ENCODE measurements around the gene HSPA9. TPM values are rescaled to one million over a fixed set of nuclear protein-coding genes. Genes with fewer than 3 reads are reported as not detected.

The HSPA9 gene
- total RNA-seq, 2 donors from 2014 or later = 220 to 398 TPM

DNA sequence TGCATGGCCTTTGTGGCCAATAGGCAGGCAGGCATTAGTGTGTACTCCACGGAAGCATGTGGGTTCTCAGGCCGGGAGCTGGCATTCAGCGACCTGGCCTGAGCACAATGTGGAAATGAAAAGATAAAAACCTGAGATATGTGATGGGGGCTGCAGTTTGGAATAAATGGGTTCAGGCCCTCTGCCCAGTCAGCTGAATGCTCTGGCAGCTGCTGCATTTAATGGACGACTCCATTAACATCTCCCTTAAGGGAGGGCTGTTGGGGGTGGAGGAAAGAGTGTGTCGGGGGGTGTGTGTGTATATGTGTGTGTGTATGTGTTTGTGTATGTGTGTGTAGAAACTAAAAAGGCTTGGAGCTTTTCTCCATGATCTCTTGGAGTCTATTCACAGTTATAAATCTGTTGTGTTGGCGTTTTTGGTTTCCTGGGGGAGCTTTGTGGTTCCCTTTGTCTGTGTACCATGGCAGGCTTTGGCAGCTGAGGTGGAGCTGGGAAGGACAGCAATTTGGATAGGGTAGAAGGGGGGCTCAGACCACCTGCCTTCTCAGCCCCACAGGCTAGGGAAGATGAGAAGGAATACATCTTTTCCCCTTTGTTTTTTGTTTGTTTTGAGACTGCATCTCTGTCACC lies 27.3 kb upstream of the HSPA9 start:
- Mint-ChIP-seq H3K36me3 (ENCODE audit: low read depth) (no peaks in the 10 kb centered on the region), H3K27ac (peak overlapping the region; percentile 50), H3K9me3 (no peaks in the 10 kb centered on the region), H3K4me3 (no peak overlapping the region), H3K4me1 (peaks cover 10% of the 10 kb centered on the region), H3K27me3 (peaks cover 24% of the 10 kb centered on the region)
- ATAC-seq (replicated peaks) = no peak

DNA sequence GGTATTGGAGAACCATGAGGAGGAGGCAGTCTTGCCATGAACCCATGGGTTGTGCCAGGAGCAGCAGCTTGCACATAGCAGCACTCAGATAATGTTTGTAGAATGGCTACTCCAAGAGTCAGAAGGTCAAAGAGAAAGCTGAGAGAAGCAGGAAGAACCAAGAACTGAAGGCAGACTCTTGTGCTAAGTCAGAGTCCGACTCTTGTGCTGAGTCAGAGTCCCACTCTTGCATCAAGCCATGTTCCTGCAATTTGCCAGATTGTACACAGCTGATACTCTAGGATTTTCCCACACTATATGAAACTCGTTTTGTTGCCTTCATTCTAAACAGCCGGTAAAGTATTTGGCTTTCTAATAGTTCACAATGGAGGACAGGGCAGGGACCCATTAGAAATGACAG lies 26.2 kb upstream of the HSPA9 start:
- Mint-ChIP-seq H3K4me3 (no peak overlapping the region), H3K27me3 (peaks cover 32% of the 10 kb centered on the region), H3K9me3 (no peaks in the 10 kb centered on the region), H3K36me3 (ENCODE audit: low read depth) (no peaks in the 10 kb centered on the region), H3K4me1 (peaks cover 10% of the 10 kb centered on the region), H3K27ac (no peak overlapping the region)
- no peak for ATAC-seq (replicated peaks)

DNA sequence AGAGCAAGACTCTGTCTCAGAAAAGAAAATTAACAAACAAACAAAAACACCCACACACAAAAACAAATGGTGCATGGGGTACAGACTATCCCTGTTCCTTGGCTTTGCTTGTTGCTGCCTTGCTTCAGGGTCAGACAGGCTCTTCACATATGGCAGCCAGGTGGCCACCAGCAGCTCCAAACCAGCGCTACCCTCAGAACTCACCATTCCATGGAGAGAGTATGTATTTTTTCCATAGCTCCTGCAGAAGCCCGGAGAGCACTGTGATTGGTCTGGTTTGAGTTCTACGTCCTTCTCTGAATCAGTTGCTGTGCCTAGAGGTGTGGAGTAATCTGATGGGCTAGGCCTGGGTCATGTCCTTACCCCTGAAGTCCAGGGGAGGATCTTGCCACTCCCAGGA lies 25.2 kb upstream of the HSPA9 start:
- peaks cover 10% of the 10 kb centered on the region for H3K4me1 Mint-ChIP-seq
- H3K4me3 Mint-ChIP-seq = no peak overlapping the region
- H3K36me3 Mint-ChIP-seq (ENCODE audit: low read depth) = no peaks in the 10 kb centered on the region
- no peaks in the 10 kb centered on the region for H3K9me3 Mint-ChIP-seq
- no peak for ATAC-seq (replicated peaks)
- H3K27ac Mint-ChIP-seq = no peak overlapping the region
- H3K27me3 Mint-ChIP-seq = peaks cover 28% of the 10 kb centered on the region

DNA sequence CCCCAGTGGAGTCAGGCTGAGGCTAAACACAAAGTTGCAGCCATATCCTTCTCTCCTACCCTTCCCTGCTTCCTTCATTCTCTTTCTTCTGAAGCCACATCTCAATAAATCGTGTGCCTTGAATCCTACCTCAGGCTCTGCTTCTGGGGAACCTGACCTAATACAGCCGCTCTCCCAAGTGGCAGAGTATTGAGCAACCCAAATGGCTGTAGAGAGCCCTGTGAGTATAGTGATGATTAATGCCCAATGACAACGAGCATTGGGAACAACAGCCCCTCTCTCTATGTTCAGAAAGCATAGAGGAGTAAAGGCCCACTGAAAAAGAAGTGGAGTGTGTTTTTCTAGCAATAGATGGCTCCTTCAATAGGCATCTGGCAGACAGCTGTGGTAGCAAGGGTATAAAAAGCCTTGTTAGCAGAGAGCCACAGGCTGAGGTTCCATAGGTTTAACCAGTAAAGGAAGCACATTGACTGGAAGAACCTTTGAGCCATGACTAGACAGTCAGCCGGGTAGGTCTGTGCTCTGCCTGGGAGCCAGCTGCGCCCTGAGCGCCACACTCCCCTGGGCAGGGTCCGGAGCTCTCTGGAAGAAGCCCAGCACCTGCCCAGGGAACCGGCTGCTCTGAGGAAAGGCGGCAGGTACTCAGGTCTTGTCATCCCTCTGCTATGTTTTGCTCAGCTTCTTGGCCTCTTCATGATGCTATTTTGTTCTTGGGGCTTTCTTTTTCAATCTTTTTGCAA lies 22.6 kb upstream of the HSPA9 start:
- peaks cover 6% of the 10 kb centered on the region for H3K4me1 Mint-ChIP-seq
- peaks cover 29% of the 10 kb centered on the region for H3K27me3 Mint-ChIP-seq
- H3K27ac Mint-ChIP-seq = no peak overlapping the region
- no peak for ATAC-seq (replicated peaks)
- no peaks in the 10 kb centered on the region for H3K36me3 Mint-ChIP-seq (ENCODE audit: low read depth)
- no peaks in the 10 kb centered on the region for H3K9me3 Mint-ChIP-seq
- no peak overlapping the region for H3K4me3 Mint-ChIP-seq

DNA sequence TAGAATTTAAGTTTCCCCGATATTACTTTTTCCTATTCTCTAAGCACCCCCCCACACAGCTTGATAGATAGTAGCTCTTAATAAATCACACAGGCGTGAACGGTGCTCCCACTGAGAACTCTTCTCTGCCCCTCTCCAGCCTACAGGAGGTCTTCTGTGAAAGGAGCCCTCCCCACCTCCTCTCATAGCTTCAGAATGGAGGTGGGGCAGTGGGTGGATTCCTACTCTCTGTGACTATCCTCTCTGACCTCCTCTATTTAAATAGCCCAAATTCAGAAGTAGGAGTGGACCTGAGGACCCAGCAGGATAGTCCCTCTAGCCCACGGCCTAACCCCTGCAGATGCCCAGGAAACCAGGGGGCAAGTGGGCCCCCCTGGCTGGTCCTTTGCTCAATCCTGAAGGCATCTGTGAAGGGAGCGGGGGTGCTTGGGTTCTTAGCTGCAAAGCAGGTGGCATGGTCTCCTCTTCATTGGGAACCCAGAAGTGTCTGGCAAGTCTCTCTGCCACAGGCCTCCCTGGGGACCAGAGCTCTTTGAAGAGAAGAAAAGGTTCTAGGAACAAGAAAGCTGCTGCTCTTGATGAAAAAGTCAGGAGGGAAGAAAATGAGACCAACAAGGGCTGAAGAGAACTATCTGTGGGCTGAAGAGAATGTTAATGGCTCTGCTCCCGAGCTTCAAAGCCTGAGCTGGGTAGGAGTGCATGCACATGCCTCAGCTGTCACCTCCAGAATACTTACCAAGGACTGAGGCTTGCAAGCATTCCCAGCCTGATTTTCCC lies 21.1 kb upstream of the HSPA9 start:
- no peak overlapping the region for H3K27ac Mint-ChIP-seq
- H3K4me3 Mint-ChIP-seq = no peak overlapping the region
- H3K36me3 Mint-ChIP-seq (ENCODE audit: low read depth) = no peaks in the 10 kb centered on the region
- no peaks in the 10 kb centered on the region for H3K4me1 Mint-ChIP-seq
- ATAC-seq (replicated peaks) = no peak
- peaks cover 27% of the 10 kb centered on the region for H3K27me3 Mint-ChIP-seq
- no peaks in the 10 kb centered on the region for H3K9me3 Mint-ChIP-seq

DNA sequence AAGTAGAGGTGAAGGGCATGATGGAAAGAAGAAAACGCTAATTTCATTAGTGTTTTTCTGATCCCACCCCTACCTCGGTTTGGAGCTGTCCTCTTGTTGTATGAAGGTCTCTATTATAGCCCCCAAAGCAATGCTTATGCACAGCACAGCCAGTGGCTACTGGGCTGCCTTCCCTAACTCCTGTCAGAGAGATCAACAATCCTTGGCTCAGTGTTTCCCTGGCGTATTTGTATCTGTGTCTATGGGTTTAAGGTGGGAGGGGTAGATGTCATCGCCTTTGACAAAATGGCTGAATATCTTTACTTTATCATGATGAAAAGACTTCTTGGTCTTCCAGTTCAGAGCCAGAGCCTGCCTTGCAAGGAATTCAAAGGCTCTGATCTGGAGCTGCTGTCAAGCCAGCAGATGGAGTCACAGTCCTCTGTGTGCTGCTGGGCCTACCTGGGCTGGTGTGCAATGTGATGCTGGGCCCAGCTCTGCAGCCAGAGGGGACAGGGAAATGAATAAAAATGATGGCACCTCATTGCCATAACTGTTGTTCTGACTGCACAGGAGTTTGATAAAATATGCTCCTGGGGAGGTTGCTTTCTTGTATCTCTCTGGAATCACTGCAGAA lies 20.1 kb upstream of the HSPA9 start:
- ATAC-seq (replicated peaks) = no peak
- Mint-ChIP-seq H3K27ac (no peak overlapping the region), H3K4me1 (no peaks in the 10 kb centered on the region), H3K9me3 (no peaks in the 10 kb centered on the region), H3K4me3 (no peak overlapping the region), H3K27me3 (peaks cover 27% of the 10 kb centered on the region), H3K36me3 (ENCODE audit: low read depth) (no peaks in the 10 kb centered on the region)

DNA sequence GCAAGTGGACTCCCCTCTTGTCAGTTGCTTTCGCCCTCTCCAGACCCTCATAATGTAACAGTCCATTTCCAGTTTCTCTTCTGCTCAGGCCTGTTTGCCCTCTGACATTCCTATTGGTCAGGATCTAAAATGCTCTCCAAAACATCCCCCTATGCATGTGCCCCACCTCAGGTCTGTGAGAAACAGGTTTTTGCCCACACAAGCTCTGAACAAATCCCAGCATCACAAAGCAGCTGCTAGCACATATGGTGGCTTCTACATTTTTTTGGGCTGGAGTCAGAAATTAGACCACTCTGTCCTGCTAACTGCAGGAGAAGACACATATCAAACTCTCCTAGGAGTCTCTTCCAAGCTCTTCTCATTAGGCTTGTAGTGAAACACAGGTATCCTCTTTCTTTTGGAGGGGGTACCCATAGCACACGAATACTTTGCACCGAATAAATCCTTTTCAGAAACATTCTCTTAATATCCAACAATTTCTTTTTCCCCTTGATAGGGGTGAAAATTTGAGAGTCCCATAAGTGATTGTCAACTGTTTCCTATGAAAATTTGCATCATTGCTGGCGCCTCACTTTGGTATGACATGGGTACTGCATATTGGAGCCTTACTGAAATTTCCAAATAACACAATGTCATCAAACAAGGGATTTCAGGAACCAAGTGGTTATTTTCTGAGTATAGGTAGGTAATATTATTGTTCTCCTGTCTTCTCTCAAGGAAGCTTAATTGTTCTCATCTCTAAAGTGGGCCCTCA lies 19.3 kb upstream of the HSPA9 start:
- ATAC-seq (replicated peaks) = no peak
- Mint-ChIP-seq H3K27ac (no peak overlapping the region), H3K4me1 (no peaks in the 10 kb centered on the region), H3K9me3 (no peaks in the 10 kb centered on the region), H3K4me3 (no peak overlapping the region), H3K36me3 (ENCODE audit: low read depth) (no peaks in the 10 kb centered on the region), H3K27me3 (peaks cover 27% of the 10 kb centered on the region)

DNA sequence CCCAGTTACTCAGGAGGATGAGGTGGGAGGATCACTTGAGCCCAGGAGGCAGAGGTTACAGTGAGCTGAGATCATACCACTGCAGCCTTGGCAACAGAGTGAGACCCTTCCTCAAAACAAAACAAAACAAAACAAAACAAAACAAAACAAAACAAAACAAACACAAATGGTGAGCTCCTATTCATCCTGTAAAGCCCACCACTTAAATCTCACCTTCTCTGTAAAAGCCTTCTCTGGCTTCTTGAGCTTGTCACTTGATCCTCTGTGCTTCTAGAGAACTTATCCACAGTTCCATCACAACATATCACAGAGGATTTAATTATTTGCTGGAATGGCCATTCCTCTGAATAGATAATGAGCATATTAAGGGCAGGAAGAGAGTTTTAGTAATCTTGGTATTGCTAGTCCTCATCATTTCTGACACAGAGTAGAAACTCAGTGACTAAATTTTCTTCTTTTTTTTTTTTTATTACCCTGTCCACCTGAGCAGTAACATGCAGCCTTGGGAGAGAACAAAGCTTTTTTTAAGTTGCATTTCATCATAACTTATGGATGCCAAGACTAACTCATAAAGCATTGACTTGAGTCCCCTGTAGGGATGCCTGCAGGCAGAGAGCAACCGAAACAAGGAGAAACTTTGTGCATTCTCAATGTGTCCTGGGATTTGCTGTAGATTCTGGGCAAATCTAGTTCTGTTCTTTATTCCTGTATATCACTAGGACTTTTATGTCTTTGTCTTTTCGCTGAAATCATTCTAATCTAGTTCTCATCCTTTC lies 13.0 kb upstream of the HSPA9 start:
- no peak overlapping the region for H3K27ac Mint-ChIP-seq
- no peaks in the 10 kb centered on the region for H3K36me3 Mint-ChIP-seq (ENCODE audit: low read depth)
- H3K9me3 Mint-ChIP-seq = no peaks in the 10 kb centered on the region
- no peak overlapping the region for H3K4me3 Mint-ChIP-seq
- ATAC-seq (replicated peaks) = no peak
- peaks cover 10% of the 10 kb centered on the region for H3K27me3 Mint-ChIP-seq
- no peaks in the 10 kb centered on the region for H3K4me1 Mint-ChIP-seq

DNA sequence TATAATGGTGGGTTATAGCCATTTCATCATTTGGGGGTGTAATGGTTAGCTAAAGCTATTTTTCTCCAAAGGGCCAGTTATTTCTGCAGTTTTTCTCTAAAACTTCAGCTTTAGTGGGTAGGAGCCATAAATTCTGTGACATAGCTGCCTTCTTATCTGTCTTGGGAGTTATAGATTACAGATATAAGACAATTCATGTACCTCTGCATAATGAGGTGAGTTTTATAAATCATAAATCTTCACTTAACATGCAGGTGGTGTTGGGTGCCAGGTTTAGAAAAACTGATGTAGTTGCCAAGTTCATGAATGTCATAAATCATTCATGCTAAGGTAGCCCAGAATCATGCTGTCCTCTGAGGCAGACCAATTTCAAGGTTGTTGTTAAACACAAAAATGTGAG lies 10.0 kb upstream of the HSPA9 start:
- H3K27ac Mint-ChIP-seq = no peak overlapping the region
- ATAC-seq (replicated peaks) = no peak
- H3K27me3 Mint-ChIP-seq = peaks cover 6% of the 10 kb centered on the region
- no peaks in the 10 kb centered on the region for H3K36me3 Mint-ChIP-seq (ENCODE audit: low read depth)
- H3K9me3 Mint-ChIP-seq = no peaks in the 10 kb centered on the region
- H3K4me1 Mint-ChIP-seq = no peaks in the 10 kb centered on the region
- no peak overlapping the region for H3K4me3 Mint-ChIP-seq

DNA sequence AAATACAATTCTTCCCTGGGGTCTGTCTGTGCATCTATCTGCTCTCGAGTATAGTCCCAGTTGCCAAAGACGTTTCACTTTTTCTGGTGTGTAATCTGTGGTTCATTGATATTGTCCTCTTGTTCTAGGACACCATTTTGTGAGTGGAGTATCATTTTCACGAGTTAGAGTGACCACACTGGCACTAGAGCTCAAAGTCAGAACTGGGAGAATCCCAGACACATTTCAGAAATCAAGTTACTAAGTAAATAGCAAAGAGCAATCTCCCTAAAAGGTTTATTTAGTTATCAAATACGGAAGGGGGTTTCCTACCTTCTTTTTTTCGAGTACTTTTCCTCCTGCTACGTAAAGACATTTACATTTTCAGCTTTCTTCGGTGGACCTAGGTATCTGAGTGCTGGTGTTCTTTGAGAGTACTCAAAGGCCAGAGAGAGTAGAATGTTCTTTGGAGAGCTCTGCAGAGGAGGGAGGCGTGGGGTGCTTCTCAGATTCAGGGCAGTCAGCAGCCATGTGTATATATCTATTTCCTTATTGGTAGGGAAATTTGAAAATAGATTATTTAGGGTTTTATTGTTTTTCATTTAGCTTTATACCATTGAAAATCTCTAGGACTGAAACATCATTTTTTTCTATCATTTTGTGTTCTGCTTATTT lies 8.9 kb upstream of the HSPA9 start:
- peaks cover 6% of the 10 kb centered on the region for H3K27me3 Mint-ChIP-seq

DNA sequence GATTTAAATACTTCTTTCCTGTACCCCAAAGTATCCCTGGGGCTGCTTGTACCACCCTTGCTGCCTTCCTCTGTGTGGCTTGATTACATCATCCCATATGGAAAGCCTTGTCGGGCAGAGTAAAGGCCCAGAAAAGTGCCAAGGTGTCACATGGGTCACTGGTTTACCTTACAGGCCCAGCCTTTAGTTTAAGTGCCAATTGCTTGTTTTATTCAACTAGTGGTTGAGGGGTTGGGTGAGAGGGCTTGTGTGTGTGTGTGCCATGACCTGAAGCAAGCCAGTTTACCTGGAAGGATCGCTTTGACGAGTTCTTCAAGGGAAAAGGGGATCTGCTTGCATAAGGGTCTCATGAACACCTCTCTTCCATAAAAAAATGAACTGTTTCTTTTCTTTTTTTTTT lies 7.8 kb upstream of the HSPA9 start:
- no peak overlapping the region for H3K27ac Mint-ChIP-seq
- H3K4me1 Mint-ChIP-seq = no peaks in the 10 kb centered on the region
- ATAC-seq (replicated peaks) = no peak
- no peak overlapping the region for H3K4me3 Mint-ChIP-seq
- peaks cover 6% of the 10 kb centered on the region for H3K27me3 Mint-ChIP-seq
- no peaks in the 10 kb centered on the region for H3K9me3 Mint-ChIP-seq
- no peaks in the 10 kb centered on the region for H3K36me3 Mint-ChIP-seq (ENCODE audit: low read depth)

More for the DNA sequence above, 8.9 kb upstream of the HSPA9 start:
- ATAC-seq (replicated peaks) = no peak
- Mint-ChIP-seq H3K4me3 (no peak overlapping the region), H3K36me3 (ENCODE audit: low read depth) (no peaks in the 10 kb centered on the region), H3K4me1 (no peaks in the 10 kb centered on the region), H3K27ac (no peak overlapping the region), H3K9me3 (no peaks in the 10 kb centered on the region)

DNA sequence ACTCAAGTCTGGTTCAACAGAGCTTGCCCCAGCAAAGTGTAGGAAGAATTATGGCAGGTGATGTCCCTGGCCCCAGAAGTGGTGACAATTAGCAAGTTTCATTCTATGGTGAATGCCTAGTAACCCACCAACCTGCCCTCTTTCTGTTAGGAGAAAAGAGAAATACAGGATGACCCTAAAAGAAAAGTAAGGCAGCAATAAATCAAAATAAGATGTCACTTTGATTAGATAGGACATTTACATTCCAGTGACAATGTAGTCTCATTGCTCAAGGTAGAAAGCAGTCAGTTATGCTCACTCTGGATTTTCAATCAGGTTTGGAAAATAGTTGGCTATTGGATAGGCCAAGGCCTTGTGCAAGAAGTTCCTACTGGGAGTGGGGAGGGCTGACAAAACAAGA lies 5.6 kb upstream of the HSPA9 start:
- H3K4me1 Mint-ChIP-seq = peaks cover 3% of the 10 kb centered on the region
- no peak overlapping the region for H3K4me3 Mint-ChIP-seq
- ATAC-seq (replicated peaks) = no peak
- peaks cover 3% of the 10 kb centered on the region for H3K27me3 Mint-ChIP-seq
- no peak overlapping the region for H3K27ac Mint-ChIP-seq
- H3K9me3 Mint-ChIP-seq = peaks cover 3% of the 10 kb centered on the region
- H3K36me3 Mint-ChIP-seq (ENCODE audit: low read depth) = peaks cover under 1% of the 10 kb centered on the region

DNA sequence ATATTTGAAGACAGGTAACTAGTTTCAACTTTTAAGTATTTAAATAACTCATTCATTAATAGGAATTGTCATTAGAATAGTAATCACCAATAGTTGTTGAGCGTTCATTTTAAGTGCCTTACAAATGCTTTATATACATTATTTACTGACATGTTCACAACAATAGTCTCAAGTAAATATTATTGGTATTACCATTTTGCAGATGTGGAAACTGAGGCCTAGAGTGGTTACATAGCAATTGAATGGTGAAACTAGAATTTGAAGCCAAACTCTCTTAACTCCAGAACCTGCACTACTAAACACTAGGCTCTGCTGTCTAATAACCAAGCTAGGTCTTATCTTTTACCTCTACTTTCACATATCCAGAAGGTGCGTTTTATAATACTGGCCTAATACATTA lies 4.8 kb upstream of the HSPA9 start:
- ATAC-seq (replicated peaks) = no peak
- Mint-ChIP-seq H3K4me3 (no peak overlapping the region), H3K36me3 (ENCODE audit: low read depth) (peaks cover 8% of the 10 kb centered on the region), H3K9me3 (peaks cover 4% of the 10 kb centered on the region), H3K4me1 (peaks cover 5% of the 10 kb centered on the region), H3K27ac (no peak overlapping the region), H3K27me3 (no peaks in the 10 kb centered on the region)

Measured in activated T-helper 17 cell treated with anti-CD3 and anti-CD28 coated beads, Interleukin-2, amount 50 U/mL, for 72 hours (primary cell).